HEK293 (cell line): ENCODE data around the gene RBBP8NL.

Experiments
- TCF7L2 ChIP-seq: IDR thresholded peaks from 2 replicates; pipeline ENCODE4 v1.6.1; 2011; ENCODE audit warnings: low read depth, mild to moderate bottlenecking, inconsistent platforms, low read length, moderate library complexity, borderline replicate concordance
- ZBTB48 ChIP-seq: fragments of 450-650 bp; formaldehyde crosslinking; IDR thresholded peaks from 2 replicates; pipeline ENCODE4 v1.5.1; 2016; ENCODE audit warnings: missing biosample characterization, missing genetic modification characterization
- ZNF114 ChIP-seq: fragments of 450-650 bp; formaldehyde crosslinking; IDR thresholded peaks from 2 replicates; pipeline ENCODE4 v1.5.0; 2017; ENCODE audit warnings: missing biosample characterization, missing genetic modification characterization
- ZNF211 ChIP-seq: fragments of 450-650 bp; formaldehyde crosslinking; IDR thresholded peaks from 2 replicates; pipeline ENCODE4 v1.5.1; 2016; ENCODE audit warnings: low read depth, missing biosample characterization, missing genetic modification characterization
- ZNF473 ChIP-seq: fragments of 450-650 bp; formaldehyde crosslinking; IDR thresholded peaks from 2 replicates; pipeline ENCODE4 v1.5.1; 2017; ENCODE audit warnings: missing biosample characterization, missing genetic modification characterization
- TF ChIP-seq, protein P1 (sequence below): fragments of 450-650 bp; formaldehyde crosslinking; IDR thresholded peaks from 2 replicates; pipeline ENCODE4 v1.5.1; 2016; ENCODE audit warnings: missing biosample characterization, missing genetic modification characterization
- TF ChIP-seq, protein P2 (sequence below): fragments of 450-650 bp; formaldehyde crosslinking; IDR thresholded peaks from 2 replicates; pipeline ENCODE4 v1.5.1; 2016; ENCODE audit warnings: missing biosample characterization, missing genetic modification characterization

- TF ChIP-seq ZNF473, result no peak
- TF ChIP-seq ZBTB48 (tag by site-specific recombination), result no peak
- TF ChIP-seq, protein P1, sequence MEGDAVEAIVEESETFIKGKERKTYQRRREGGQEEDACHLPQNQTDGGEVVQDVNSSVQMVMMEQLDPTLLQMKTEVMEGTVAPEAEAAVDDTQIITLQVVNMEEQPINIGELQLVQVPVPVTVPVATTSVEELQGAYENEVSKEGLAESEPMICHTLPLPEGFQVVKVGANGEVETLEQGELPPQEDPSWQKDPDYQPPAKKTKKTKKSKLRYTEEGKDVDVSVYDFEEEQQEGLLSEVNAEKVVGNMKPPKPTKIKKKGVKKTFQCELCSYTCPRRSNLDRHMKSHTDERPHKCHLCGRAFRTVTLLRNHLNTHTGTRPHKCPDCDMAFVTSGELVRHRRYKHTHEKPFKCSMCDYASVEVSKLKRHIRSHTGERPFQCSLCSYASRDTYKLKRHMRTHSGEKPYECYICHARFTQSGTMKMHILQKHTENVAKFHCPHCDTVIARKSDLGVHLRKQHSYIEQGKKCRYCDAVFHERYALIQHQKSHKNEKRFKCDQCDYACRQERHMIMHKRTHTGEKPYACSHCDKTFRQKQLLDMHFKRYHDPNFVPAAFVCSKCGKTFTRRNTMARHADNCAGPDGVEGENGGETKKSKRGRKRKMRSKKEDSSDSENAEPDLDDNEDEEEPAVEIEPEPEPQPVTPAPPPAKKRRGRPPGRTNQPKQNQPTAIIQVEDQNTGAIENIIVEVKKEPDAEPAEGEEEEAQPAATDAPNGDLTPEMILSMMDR (tag by site-specific recombination), result no peak
- TF ChIP-seq ZNF114 (tag by site-specific recombination), result no peak
- TF ChIP-seq, protein P2, sequence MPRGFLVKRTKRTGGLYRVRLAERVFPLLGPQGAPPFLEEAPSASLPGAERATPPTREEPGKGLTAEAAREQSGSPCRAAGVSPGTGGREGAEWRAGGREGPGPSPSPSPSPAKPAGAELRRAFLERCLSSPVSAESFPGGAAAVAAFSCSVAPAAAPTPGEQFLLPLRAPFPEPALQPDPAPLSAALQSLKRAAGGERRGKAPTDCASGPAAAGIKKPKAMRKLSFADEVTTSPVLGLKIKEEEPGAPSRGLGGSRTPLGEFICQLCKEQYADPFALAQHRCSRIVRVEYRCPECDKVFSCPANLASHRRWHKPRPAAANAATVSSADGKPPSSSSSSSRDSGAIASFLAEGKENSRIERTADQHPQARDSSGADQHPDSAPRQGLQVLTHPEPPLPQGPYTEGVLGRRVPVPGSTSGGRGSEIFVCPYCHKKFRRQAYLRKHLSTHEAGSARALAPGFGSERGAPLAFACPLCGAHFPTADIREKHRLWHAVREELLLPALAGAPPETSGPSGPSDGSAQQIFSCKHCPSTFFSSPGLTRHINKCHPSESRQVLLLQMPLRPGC, result no peak
- no peak for TF ChIP-seq ZNF211 (tag by site-specific recombination)
- TF ChIP-seq TCF7L2, result no peak
These were observed 58.9 kb downstream of the RBBP8NL start for GRCh38 chr20:62368392-62368975.
